Pancreas (tissue), 10 donors: ENCODE measurements around the gene SGPL1. TPM values are rescaled to one million over a fixed set of nuclear protein-coding genes. Genes with fewer than 3 reads are reported as not detected.
A peak's percentile ranks its signal among the peaks of the same experiment; 100 is the strongest.

Source experiments
- ATAC-seq, 4 donors: fragments of 200-7000 bp; cut with Tn5 transposase; one replicate each; pipeline versions ENCODE4 v1.8.0 to v1.9.1; 2020; ENCODE audit warnings: mild to moderate bottlenecking in 4 of 4, moderate library complexity in 4 of 4
- DNase-seq, 6 donors: peaks; one replicate each; pipeline ENCODE4 v3.0.0-alpha.2; 2020
- FAIRE-seq: peaks from 2 replicates; lab custom pipeline; 2012; peaks lifted over from hg19 to GRCh38; lab: Jason Lieb, UNC
- H3K27ac ChIP-seq, 4 donors: fragments of 200-600 bp; sonication (generic); 1 replicate in 3 of 4; 2 replicates in 1 of 4; pipeline versions ENCODE4 v1.5.0 to v1.8.0; 2020
- H3K27me3 ChIP-seq, 4 donors: fragments of 200-600 bp; one replicate each; pipeline ENCODE4 v1.8.0; 2021
- H3K36me3 ChIP-seq, 3 donors: fragments of 200-600 bp; sonication (generic) in 1 of 3; one replicate each; pipeline versions ENCODE4 v1.5.0 to v1.8.0; 2020 to 2021
- H3K4me1 ChIP-seq, 3 donors: fragments of 200-600 bp; one replicate each; pipeline ENCODE4 v1.8.0; 2021
- H3K4me3 ChIP-seq, 4 donors: fragments of 200-600 bp; sonication (generic) in 2 of 4; one replicate each; pipeline versions ENCODE4 v1.5.0 to v1.8.0; 2020 to 2021
- H3K9me3 ChIP-seq, 4 donors: fragments of 200-600 bp; one replicate each; pipeline ENCODE4 v1.8.0; 2021
- CTCF ChIP-seq, 4 donors: fragments of 200-600 bp; sonication (generic) in 3 of 4; IDR thresholded peaks; one replicate each; pipeline versions ENCODE4 v1.5.0 to v1.8.0; 2021; ENCODE audit warnings: antibody characterized with exemption in 4 of 4
- WGBS, 2 donors: extraction: QIAGEN DNeasy Blood & Tissue Kit; methylation state at CpG; one replicate each; pipeline ENCODE4 v1.1.7; 2013; 5-methylcytosine and 5-hydroxymethylcytosine counted together
- intact Hi-C, 3 donors: fragments of 100-400 bp; cut with DNase I; formaldehyde crosslinking; loops; one replicate each; pipeline versions ENCODE4 v1.11.1 to v1.14.2; 2022
- polyA plus RNA-seq, 2 donors: library from polyadenylated mRNA; stranded (reverse); fragments of 200-250 nt; gene quantifications; one replicate each; pipeline ENCODE4 v1.2.3, GENCODE V29; 2013
- total RNA-seq, 6 donors: library from RNA; stranded (reverse); fragmentation: NEBNext Ultra II Directional in 4 of 6; extraction: Animal tissue kit (Norgen Biotek cat#: 25700) in 4 of 6; gene quantifications; one replicate each; pipeline versions ENCODE4 v1.2.1 to v1.2.4, GENCODE V29; 2021 to 2023
- donor health status: healthy with polysubstance abuse.
- donor health status: DM: no; HTN: no; CAD: no; lungs with moderate emphysema.
- donor health status: DM: no; HTN: no; CAD: no.
- donor health status: control.
- donor health status: control.
- donor health status: Bipolar disorder and iron deficiency.
- donor health status: DM: yes; HTN: yes; CAD: no.
- donor health status: DM: no; HTN: no; CAD: no.
- donor health status: DM: no; HTN: no; CAD: no.
- donor health status: DM: yes; HTN: yes; CAD: no.

The SGPL1 gene
- total and polyA plus RNA-seq, 8 donors: 12.0 to 55.8 (median 30.1) TPM

DNA sequence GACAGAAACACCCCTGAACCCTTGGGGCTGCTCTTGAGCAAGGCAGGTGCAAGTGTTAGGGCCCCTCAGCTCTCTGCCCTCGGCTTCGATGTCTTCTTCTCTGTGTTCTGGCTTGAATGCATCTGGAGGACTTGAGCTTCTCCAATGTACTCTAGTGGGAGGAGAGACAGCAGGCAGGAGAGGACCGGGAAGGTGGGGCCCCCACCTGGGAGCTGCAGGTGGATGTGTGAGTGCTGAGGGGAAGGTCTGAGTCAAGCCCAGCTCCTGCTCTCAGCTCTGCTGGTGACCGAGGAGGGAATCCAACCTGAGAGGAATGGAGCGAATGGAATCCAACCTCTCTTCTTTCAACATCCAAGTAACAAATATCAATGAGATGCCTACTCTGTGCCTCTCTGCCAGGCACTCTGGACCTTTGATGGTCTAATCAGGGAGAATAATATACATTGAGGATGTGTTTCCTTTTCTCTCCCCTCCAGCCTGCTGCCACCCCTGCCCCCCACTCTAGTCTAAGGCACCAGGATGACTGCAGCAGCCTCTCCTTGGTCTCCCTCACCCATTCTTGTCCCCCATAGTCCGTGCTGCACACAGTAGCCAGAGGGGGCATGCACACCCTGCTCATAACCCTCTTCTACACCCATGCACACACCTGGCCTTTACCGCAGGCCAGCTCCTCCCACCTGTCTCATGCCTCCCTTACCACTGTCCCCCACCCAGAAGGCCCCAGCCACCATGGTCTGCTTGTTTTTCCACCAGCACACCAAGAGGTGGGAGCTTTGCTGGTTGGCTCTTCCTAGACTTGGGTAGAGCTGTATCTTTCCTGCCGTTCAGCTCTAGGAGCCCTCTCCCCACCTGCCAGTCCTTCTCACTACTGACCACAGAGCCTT, 44.2 kb upstream of the SGPL1 start:
- no peaks in the 10 kb centered on the region for H3K27me3 ChIP-seq
- intact Hi-C loops: no loop called here
- H3K36me3 ChIP-seq: no peaks in the 10 kb centered on the region
- H3K9me3 ChIP-seq: no peaks in the 10 kb centered on the region
- no peaks in the 10 kb centered on the region for H3K4me1 ChIP-seq
- FAIRE-seq: no peak
- no peak overlapping the region for H3K4me3 ChIP-seq
- TF ChIP-seq CTCF (IDR thresholded peaks at IDR 0.05): no peak
- DNase-seq: peak in 2 of 6 donors; percentile 15 to 29
- no peak for ATAC-seq
- WGBS, 2 donors: 78 to 79% methylated on average over 8 of the region's 8 CpGs
- H3K27ac ChIP-seq: no peak overlapping the region

- no peak for TF ChIP-seq CTCF (IDR thresholded peaks at IDR 0.05)
- no peaks in the 10 kb centered on the region for H3K9me3 ChIP-seq
- no peaks in the 10 kb centered on the region for H3K36me3 ChIP-seq
- no peaks in the 10 kb centered on the region for H3K4me1 ChIP-seq
- DNase-seq (peak in 2 of 6 donors; percentile 23 to 43), ATAC-seq (no peak), FAIRE-seq (no peak)
- no peak overlapping the region for H3K27ac ChIP-seq
- no peak overlapping the region for H3K4me3 ChIP-seq
- intact Hi-C loops: no loop called here
- H3K27me3 ChIP-seq: no peaks in the 10 kb centered on the region
- 85 to 94% methylated on average over 4 of the region's 4 CpGs for WGBS, 2 donors
These were observed 43.1 kb upstream of the SGPL1 start for GRCh38 chr10:70772627-70773026.

- no peak for FAIRE-seq
- Histone ChIP-seq H3K27ac (no peak overlapping the region), H3K27me3 (no peaks in the 10 kb centered on the region), H3K36me3 (no peaks in the 10 kb centered on the region), H3K4me3 (no peak overlapping the region), H3K9me3 (no peaks in the 10 kb centered on the region), H3K4me1 (no peaks in the 10 kb centered on the region)
- intact Hi-C loops: no loop called here
- TF ChIP-seq CTCF (IDR thresholded peaks at IDR 0.05): no peak
- no peak for ATAC-seq
- 71 to 77% methylated on average over 9 of the region's 9 CpGs for WGBS, 2 donors
- no peak for DNase-seq
These were observed 42.3 kb upstream of the SGPL1 start for GRCh38 chr10:70773461-70773860.

- Histone ChIP-seq H3K4me1 (no peaks in the 10 kb centered on the region), H3K4me3 (no peak overlapping the region), H3K27me3 (no peaks in the 10 kb centered on the region), H3K9me3 (no peaks in the 10 kb centered on the region), H3K36me3 (no peaks in the 10 kb centered on the region), H3K27ac (no peak overlapping the region)
- intact Hi-C loops: no loop called here
- no peak for ATAC-seq
- 76 to 87% methylated on average over 12 to 14 of the region's 14 CpGs for WGBS, 2 donors
- peak in 2 of 6 donors; percentile 44 to 56 for DNase-seq
- TF ChIP-seq CTCF (IDR thresholded peaks at IDR 0.05): no peak
- FAIRE-seq: no peak
These were observed 41.6 kb upstream of the SGPL1 start for GRCh38 chr10:70773965-70774809.
